ENCODE measurements around the gene ASXL3. TPM values are rescaled to one million over a fixed set of nuclear protein-coding genes. Genes with fewer than 3 reads are reported as not detected.

ASXL3 gene
- polyA plus RNA-seq, 1 donor (not counting 4 experiments of a cell fraction or from before 2014, with no cell fraction given), result not detected

GRCh38 chr18:33612632-33613031 lies 34.6 kb downstream of the ASXL3 start:
- H3K4me1 ChIP-seq (ENCODE audit: control insufficient read depth, extremely low read depth, insufficient read depth, low read length), result no peaks in the 10 kb centered on the region
- no peak overlapping the region for H3K9ac ChIP-seq (ENCODE audit: control insufficient read depth, extremely low read depth, insufficient read depth, low read length)
- H2AFZ ChIP-seq (ENCODE audit: control insufficient read depth, low read length), result no peak overlapping the region
- FAIRE-seq (no peak), DNase-seq (ENCODE audit: low read depth, low spot score) (no peak)
- H3K27me3 ChIP-seq (ENCODE audit: control insufficient read depth, extremely low read depth, insufficient read depth, low read length), result no peaks in the 10 kb centered on the region
- dilution Hi-C loops (cut with MboI; ENCODE audit: extremely low pct_ligation_motif_present, low sequenced_read_pairs), result no loop called here
- H3K9me3 ChIP-seq (ENCODE audit: control insufficient read depth, low read depth, low read length), result no peaks in the 10 kb centered on the region
- H4K20me1 ChIP-seq (ENCODE audit: control insufficient read depth, extremely low read depth, insufficient read depth, low read length), result no peaks in the 10 kb centered on the region
- H3K79me2 ChIP-seq (ENCODE audit: control insufficient read depth, insufficient read depth, low read length), result no peaks in the 10 kb centered on the region
- no peaks in the 10 kb centered on the region for H3K36me3 ChIP-seq (ENCODE audit: control insufficient read depth in 2 of 2, extremely low read depth in 1 of 2, insufficient read depth in 2 of 2, low read length in 2 of 2)
- H3K9me1 ChIP-seq (ENCODE audit: control insufficient read depth, extremely low read depth, insufficient read depth, low read length), result no peaks in the 10 kb centered on the region
- no peak overlapping the region for H3K27ac ChIP-seq (ENCODE audit: control insufficient read depth, insufficient read depth, low read length)
- no peak overlapping the region for H3K4me3 ChIP-seq (ENCODE audit: control insufficient read depth in 2 of 3, extremely low read depth in 1 of 3, insufficient read depth in 2 of 3, low read depth in 1 of 3, low read length in 3 of 3)
- TF ChIP-seq CTCF (optimal IDR thresholded peaks at IDR 0.05 in 1 of 3, IDR thresholded peaks at IDR 0.05 in 1 of 3, conservative IDR thresholded peaks at IDR 0.05 in 1 of 3; ENCODE audit: extremely low read depth in 1 of 3, insufficient read depth in 2 of 3, low read length in 3 of 3), result no peak
- no peak for TF ChIP-seq EZH2 (IDR thresholded peaks at IDR 0.05; ENCODE audit: low read length)
- no peak overlapping the region for H3K4me2 ChIP-seq (ENCODE audit: control insufficient read depth, extremely low read depth, insufficient read depth, low read depth, low read length)

- no peaks in the 10 kb centered on the region for H4K20me1 ChIP-seq (ENCODE audit: control insufficient read depth, extremely low read depth, insufficient read depth, low read length)
- no peaks in the 10 kb centered on the region for H3K79me2 ChIP-seq (ENCODE audit: control insufficient read depth, insufficient read depth, low read length)
- no peaks in the 10 kb centered on the region for H3K27me3 ChIP-seq (ENCODE audit: control insufficient read depth, extremely low read depth, insufficient read depth, low read length)
- no peak overlapping the region for H3K27ac ChIP-seq (ENCODE audit: control insufficient read depth, insufficient read depth, low read length)
- H3K4me3 ChIP-seq (ENCODE audit: control insufficient read depth in 2 of 3, extremely low read depth in 1 of 3, insufficient read depth in 2 of 3, low read depth in 1 of 3, low read length in 3 of 3), result no peak overlapping the region
- H3K9ac ChIP-seq (ENCODE audit: control insufficient read depth, extremely low read depth, insufficient read depth, low read length), result no peak overlapping the region
- H3K9me3 ChIP-seq (ENCODE audit: control insufficient read depth, low read depth, low read length), result no peaks in the 10 kb centered on the region
- dilution Hi-C loops (cut with MboI; ENCODE audit: extremely low pct_ligation_motif_present, low sequenced_read_pairs), result no loop called here
- no peaks in the 10 kb centered on the region for H3K4me1 ChIP-seq (ENCODE audit: control insufficient read depth, extremely low read depth, insufficient read depth, low read length)
- DNase-seq (ENCODE audit: low read depth, low spot score) (no peak), FAIRE-seq (no peak)
- H2AFZ ChIP-seq (ENCODE audit: control insufficient read depth, low read length), result no peak overlapping the region
- TF ChIP-seq EZH2 (IDR thresholded peaks at IDR 0.05; ENCODE audit: low read length), result no peak
- TF ChIP-seq CTCF (optimal IDR thresholded peaks at IDR 0.05 in 1 of 3, IDR thresholded peaks at IDR 0.05 in 1 of 3, conservative IDR thresholded peaks at IDR 0.05 in 1 of 3; ENCODE audit: extremely low read depth in 1 of 3, insufficient read depth in 2 of 3, low read length in 3 of 3), result no peak
- no peaks in the 10 kb centered on the region for H3K9me1 ChIP-seq (ENCODE audit: control insufficient read depth, extremely low read depth, insufficient read depth, low read length)
- H3K4me2 ChIP-seq (ENCODE audit: control insufficient read depth, extremely low read depth, insufficient read depth, low read depth, low read length), result no peak overlapping the region
- no peaks in the 10 kb centered on the region for H3K36me3 ChIP-seq (ENCODE audit: control insufficient read depth in 2 of 2, extremely low read depth in 1 of 2, insufficient read depth in 2 of 2, low read length in 2 of 2)
These were observed 38.5 kb downstream of the ASXL3 start for GRCh38 chr18:33616556-33616955.
